SKM-1 treated with dmso at 0.1 percent for 144 hours (cell line): ENCODE data around the gene KLHDC4.

Source experiments
- DNase-seq: peaks from one replicate; lab custom pipeline; 2025; ENCODE audit not compliant: unreplicated experiment; lab: John Stamatoyannopoulos, UW

Gene KLHDC4

GRCh38 chr16:87701505-87701921, 64.3 kb downstream of the KLHDC4 start:
- DNase-seq, result no peak

- no peak for DNase-seq
Observed at GRCh38 chr16:87701078-87701460, 64.7 kb downstream of the KLHDC4 start.

- no peak for DNase-seq
Observed at GRCh38 chr16:87700406-87701077, 65.2 kb downstream of the KLHDC4 start.

GRCh38 chr16:87698676-87699199, 67.0 kb downstream of the KLHDC4 start:
- no peak for DNase-seq

- DNase-seq, result no peak
Observed at GRCh38 chr16:87698241-87698640, 67.5 kb downstream of the KLHDC4 start.

- no peak for DNase-seq
Observed at GRCh38 chr16:87697792-87698191, 68.0 kb downstream of the KLHDC4 start.

- no peak for DNase-seq
Observed at GRCh38 chr16:87697256-87697655, 68.5 kb downstream of the KLHDC4 start.

GRCh38 chr16:87696726-87697125, 69.1 kb downstream of the KLHDC4 start:
- DNase-seq, result no peak

GRCh38 chr16:87695534-87695933, 70.3 kb downstream of the KLHDC4 start:
- no peak for DNase-seq

GRCh38 chr16:87694441-87695125, 71.2 kb downstream of the KLHDC4 start:
- DNase-seq, result no peak

GRCh38 chr16:87693827-87694226, 72.0 kb downstream of the KLHDC4 start:
- DNase-seq, result no peak

- no peak for DNase-seq
Observed at GRCh38 chr16:87692756-87693155, 73.0 kb downstream of the KLHDC4 start.

- DNase-seq, result no peak
Observed at GRCh38 chr16:87692176-87692575, 73.6 kb downstream of the KLHDC4 start.

GRCh38 chr16:87691686-87692079, 74.1 kb downstream of the KLHDC4 start:
- no peak for DNase-seq

- DNase-seq, result no peak
Observed at GRCh38 chr16:87690911-87691685, 74.7 kb downstream of the KLHDC4 start.

GRCh38 chr16:87689956-87690465, 75.8 kb downstream of the KLHDC4 start:
- DNase-seq, result no peak

GRCh38 chr16:87688876-87689815, 76.6 kb downstream of the KLHDC4 start:
- DNase-seq, result no peak

GRCh38 chr16:87687998-87688529, 77.7 kb downstream of the KLHDC4 start:
- no peak for DNase-seq

- DNase-seq, result no peak
Observed at GRCh38 chr16:87687126-87687910, 78.5 kb downstream of the KLHDC4 start.
